Measurements from ENCODE around the gene MYO7B. TPM values are rescaled to one million over a fixed set of nuclear protein-coding genes. Genes with fewer than 3 reads are reported as not detected.
A peak's percentile ranks its signal among the peaks of the same experiment; 100 is the strongest.

Gene MYO7B
- polyA plus RNA-seq, 1 of the 3 experiments (the other 2 are of a cell fraction), result 0.08 TPM

- POLR2A ChIA-PET, result no interaction called here
- TF ChIP-seq SMC3 (IDR thresholded peaks at IDR 0.05; ENCODE audit: low read depth, low read length), result no peak
Observed at GRCh38 chr2:127567351-127567854, 31.9 kb downstream of the MYO7B start.

GRCh38 chr2:127568128-127568527 lies 32.6 kb downstream of the MYO7B start:
- POLR2A ChIA-PET, result interaction anchor here (0.5 kb wide), 1 partner anchor 77 kb away, joined by 4 read pairs; no protein-coding TSS in a partner anchor
- Histone ChIP-seq H3K4me2 (no peak overlapping the region), H3K4me3 (ENCODE audit: low read depth in 2 of 2, low read length in 1 of 2) (no peak overlapping the region), H3K27me3 (ENCODE audit: insufficient read depth) (no peaks in the 10 kb centered on the region), H3F3A (replicated peaks; ENCODE audit: insufficient read depth) (no peaks in the 10 kb centered on the region), H3K9me3 (no peaks in the 10 kb centered on the region), H4K20me1 (ENCODE audit: insufficient read depth) (no peaks in the 10 kb centered on the region), H3K27ac (ENCODE audit: low read depth in 2 of 2, low read length in 1 of 2) (no peak overlapping the region), H2AFZ (ENCODE audit: low read depth) (no peak overlapping the region), H3K9me2 (no peaks in the 10 kb centered on the region), H3K9ac (no peak overlapping the region), H3K4me1 (ENCODE audit: control insufficient read depth in 1 of 2, insufficient read depth in 2 of 2, low read depth in 1 of 2, low read length in 1 of 2) (peaks cover 0 to 8% of the 10 kb centered on the region in 2 experiments; a peak in 2 of 4 replicates), H3K36me3 (replicated peaks in 1 of 2; ENCODE audit: control insufficient read depth in 1 of 2, insufficient read depth in 2 of 2, low read length in 1 of 2) (no peaks in the 10 kb centered on the region), H3K79me2 (ENCODE audit: insufficient read depth) (no peaks in the 10 kb centered on the region)
- DNase-seq, result no peak
- 80% methylated on average over 6 of the region's 6 CpGs for WGBS (ENCODE audit: low lambda C conversion rate)
- TF ChIP-seq MXI1 (IDR thresholded peaks at IDR 0.05; ENCODE audit: low read depth, low read length) (no peak), FOXJ3 (CRISPR knock-in tag; IDR thresholded peaks at IDR 0.05) (no peak), GABPA (IDR thresholded peaks at IDR 0.05; ENCODE audit: low read depth) (no peak), FOSL2 (IDR thresholded peaks at IDR 0.05; ENCODE audit: borderline replicate concordance, low read depth) (no peak), ZBTB33 (IDR thresholded peaks at IDR 0.05; ENCODE audit: borderline replicate concordance, low read depth) (no peak), FOXM1 (IDR thresholded peaks at IDR 0.05; ENCODE audit: low read depth) (no peak)
- CTCF ChIA-PET, result interaction anchor here (0.5 kb wide), 1 partner anchor 353 kb away, joined by 4 read pairs; no protein-coding TSS in a partner anchor

More at GRCh38 chr2:127567351-127567854, 31.9 kb downstream of the MYO7B start:
- no peak for DNase-seq
- Histone ChIP-seq H3K4me1 (ENCODE audit: control insufficient read depth in 1 of 2, insufficient read depth in 2 of 2, low read depth in 1 of 2, low read length in 1 of 2) (peaks cover 0 to 8% of the 10 kb centered on the region in 2 experiments; a peak in 2 of 4 replicates), H3K27ac (ENCODE audit: low read depth in 2 of 2, low read length in 1 of 2) (no peak overlapping the region), H3K9me3 (no peaks in the 10 kb centered on the region), H3K36me3 (replicated peaks in 1 of 2; ENCODE audit: control insufficient read depth in 1 of 2, insufficient read depth in 2 of 2, low read length in 1 of 2) (no peaks in the 10 kb centered on the region), H3K9ac (no peak overlapping the region), H3K4me3 (ENCODE audit: low read depth in 2 of 2, low read length in 1 of 2) (no peak overlapping the region), H3K4me2 (no peak overlapping the region), H3K79me2 (ENCODE audit: insufficient read depth) (no peaks in the 10 kb centered on the region), H3F3A (replicated peaks; ENCODE audit: insufficient read depth) (no peaks in the 10 kb centered on the region), H3K27me3 (ENCODE audit: insufficient read depth) (no peaks in the 10 kb centered on the region), H4K20me1 (ENCODE audit: insufficient read depth) (no peaks in the 10 kb centered on the region), H3K9me2 (no peaks in the 10 kb centered on the region), H2AFZ (ENCODE audit: low read depth) (no peak overlapping the region)
- CTCF ChIA-PET, result interaction anchor here (0.7 to 0.8 kb wide), 2 partner anchors 11 to 24 kb away, joined by 3 to 4 read pairs; no protein-coding TSS in a partner anchor
- WGBS (ENCODE audit: low lambda C conversion rate), result 88% methylated on average over 3 of the region's 5 CpGs

GRCh38 chr2:127569666-127570065 lies 34.2 kb downstream of the MYO7B start:
- H3K79me2 ChIP-seq (ENCODE audit: insufficient read depth), result no peaks in the 10 kb centered on the region
- no peak overlapping the region for H2AFZ ChIP-seq (ENCODE audit: low read depth)
- ChIA-PET POLR2A (no interaction called here), CTCF (interaction anchor here (2.1 kb wide), 1 partner anchor 22 kb away, joined by 6 read pairs; no protein-coding TSS in a partner anchor)
- H3K9me3 ChIP-seq, result no peaks in the 10 kb centered on the region
- no peaks in the 10 kb centered on the region for H3K27me3 ChIP-seq (ENCODE audit: insufficient read depth)
- peak overlapping the region; percentile 51 for H3K4me2 ChIP-seq
- peaks cover 0 to 8% of the 10 kb centered on the region in 2 experiments; a peak in 2 of 4 replicates for H3K4me1 ChIP-seq (ENCODE audit: control insufficient read depth in 1 of 2, insufficient read depth in 2 of 2, low read depth in 1 of 2, low read length in 1 of 2)
- DNase-seq, result no peak
- H3K4me3 ChIP-seq (ENCODE audit: low read depth in 2 of 2, low read length in 1 of 2), result no peak overlapping the region
- no peak overlapping the region for H3K27ac ChIP-seq (ENCODE audit: low read depth in 2 of 2, low read length in 1 of 2)
- H3K36me3 ChIP-seq (replicated peaks in 1 of 2; ENCODE audit: control insufficient read depth in 1 of 2, insufficient read depth in 2 of 2, low read length in 1 of 2), result no peaks in the 10 kb centered on the region
- H3K9me2 ChIP-seq, result no peaks in the 10 kb centered on the region
- H3K9ac ChIP-seq, result no peak overlapping the region
- no peaks in the 10 kb centered on the region for H4K20me1 ChIP-seq (ENCODE audit: insufficient read depth)
- 77% methylated on average over 6 of the region's 6 CpGs for WGBS (ENCODE audit: low lambda C conversion rate)
- no peaks in the 10 kb centered on the region for H3F3A ChIP-seq (replicated peaks; ENCODE audit: insufficient read depth)
- TF ChIP-seq GABPA (IDR thresholded peaks at IDR 0.05; ENCODE audit: low read depth), result no peak
- no peak for TF ChIP-seq JUND (IDR thresholded peaks at IDR 0.05)
- TF ChIP-seq POLR2AphosphoS5 (IDR thresholded peaks at IDR 0.05; ENCODE audit: low read depth, low read length), result no peak
- no peak for TF ChIP-seq RCOR1 (IDR thresholded peaks at IDR 0.05; ENCODE audit: low read length)
- no peak for TF ChIP-seq ZBTB33 (IDR thresholded peaks at IDR 0.05; ENCODE audit: borderline replicate concordance, low read depth)
- TF ChIP-seq MAX (IDR thresholded peaks at IDR 0.05; ENCODE audit: low read depth), result no peak
- no peak for TF ChIP-seq TAF1 (IDR thresholded peaks at IDR 0.05; ENCODE audit: borderline replicate concordance, low read depth, low read length)
- TF ChIP-seq SIN3A (IDR thresholded peaks at IDR 0.05; ENCODE audit: borderline replicate concordance, low read depth, low read length), result no peak
- TF ChIP-seq, protein P1, sequence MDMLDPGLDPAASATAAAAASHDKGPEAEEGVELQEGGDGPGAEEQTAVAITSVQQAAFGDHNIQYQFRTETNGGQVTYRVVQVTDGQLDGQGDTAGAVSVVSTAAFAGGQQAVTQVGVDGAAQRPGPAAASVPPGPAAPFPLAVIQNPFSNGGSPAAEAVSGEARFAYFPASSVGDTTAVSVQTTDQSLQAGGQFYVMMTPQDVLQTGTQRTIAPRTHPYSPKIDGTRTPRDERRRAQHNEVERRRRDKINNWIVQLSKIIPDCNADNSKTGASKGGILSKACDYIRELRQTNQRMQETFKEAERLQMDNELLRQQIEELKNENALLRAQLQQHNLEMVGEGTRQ (IDR thresholded peaks at IDR 0.05; ENCODE audit: borderline replicate concordance, low read depth, low read length), result no peak
- no peak for TF ChIP-seq NFIC (IDR thresholded peaks at IDR 0.05; ENCODE audit: borderline replicate concordance)
- no peak for TF ChIP-seq FOSL2 (IDR thresholded peaks at IDR 0.05; ENCODE audit: borderline replicate concordance, low read depth)
- TF ChIP-seq MEF2A (IDR thresholded peaks at IDR 0.05; ENCODE audit: borderline replicate concordance, low read depth), result no peak
- TF ChIP-seq SMC3 (IDR thresholded peaks at IDR 0.05; ENCODE audit: low read depth, low read length), result no peak
